22Rv1 (cell line): ENCODE data around the gene VSTM1.

Experiments
- CTCF ChIP-seq: fragments of 450-650 bp; IDR thresholded peaks from 2 replicates; pipeline ENCODE4 v1.5.1; 2017; ENCODE audit warnings: mild to moderate bottlenecking
- ZFX ChIP-seq: fragments of 450-650 bp; IDR thresholded peaks from 2 replicates; pipeline ENCODE4 v1.6.1; 2017; ENCODE audit warnings: antibody characterized with exemption, borderline replicate concordance

GRCh38 chr19:54108496-54108895 lies 44.8 kb upstream of the VSTM1 start:
- TF ChIP-seq CTCF (no peak), ZFX (no peak)
